Measurements from ENCODE around the gene RRAD.

- TF ChIP-seq YY1 (IDR thresholded peaks at IDR 0.05; ENCODE audit: insufficient read depth, insufficient read length) (no peak), ZNF274 (IDR thresholded peaks at IDR 0.05; ENCODE audit: low read depth, low read length) (no peak), SUZ12 (IDR thresholded peaks at IDR 0.05; ENCODE audit: extremely low read depth, insufficient read depth, insufficient read length) (no peak)
These were observed 36.6 kb upstream of the RRAD start for GRCh38 chr16:66961914-66962313.
